HFFc6 (cell line): ENCODE data around the gene RALGPS2. TPM values are rescaled to one million over a fixed set of nuclear protein-coding genes. Genes with fewer than 3 reads are reported as not detected.
"Not testable (repeated sequence)": the region's sequence is repeated elsewhere in the genome, so short reads cannot be mapped to it uniquely, and the experiment has no call there.

ENCODE experiments used
- DNase-seq: peaks from one replicate; pipeline ENCODE4 v3.0.0-alpha.2; 2018
- H3K27ac Mint-ChIP-seq: 2 replicates; pipeline ENCODE4 v1.8.0; 2020; ENCODE audit warnings: mild to moderate bottlenecking, mixed read lengths
- H3K27me3 Mint-ChIP-seq: 2 replicates; pipeline ENCODE4 v1.8.0; 2021; ENCODE audit warnings: mild to moderate bottlenecking, moderate library complexity, mixed read lengths; ENCODE audit not compliant: insufficient read depth
- H3K36me3 Mint-ChIP-seq: 2 replicates; pipeline ENCODE4 v1.8.0; 2021; ENCODE audit warnings: low read depth, mixed read lengths
- H3K4me1 Mint-ChIP-seq: 2 replicates; pipeline ENCODE4 v1.8.0; 2020; ENCODE audit warnings: low read depth, mixed read lengths
- H3K4me3 Mint-ChIP-seq: 2 replicates; pipeline ENCODE4 v1.8.0; 2020; ENCODE audit warnings: mild to moderate bottlenecking, moderate library complexity, mixed read lengths
- H3K9me3 Mint-ChIP-seq: 2 replicates; pipeline ENCODE4 v1.8.0; 2020; ENCODE audit warnings: mild to moderate bottlenecking, mixed read lengths
- total RNA-seq, 6 experiments: library from RNA; stranded (reverse); fragmentation: NEBNext Ultra II Directional; extraction: Animal tissue kit (Norgen Biotek cat#: 25700); gene quantifications; 2 replicates in 1 of 6; 3 replicates in 5 of 6; pipeline ENCODE4 v1.2.3, GENCODE V29; 2021
- TF ChIP-seq, protein P1 (sequence below): fragments of 200-600 bp; sonication (generic); IDR thresholded peaks from 2 replicates; pipeline ENCODE4 v1.5.0; 2021; ENCODE audit warnings: antibody characterized with exemption, mild to moderate bottlenecking

RALGPS2 gene
- total RNA-seq, 6 experiments from 2014 or later: 41.5 to 59.2 (median 48.9) TPM

DNA sequence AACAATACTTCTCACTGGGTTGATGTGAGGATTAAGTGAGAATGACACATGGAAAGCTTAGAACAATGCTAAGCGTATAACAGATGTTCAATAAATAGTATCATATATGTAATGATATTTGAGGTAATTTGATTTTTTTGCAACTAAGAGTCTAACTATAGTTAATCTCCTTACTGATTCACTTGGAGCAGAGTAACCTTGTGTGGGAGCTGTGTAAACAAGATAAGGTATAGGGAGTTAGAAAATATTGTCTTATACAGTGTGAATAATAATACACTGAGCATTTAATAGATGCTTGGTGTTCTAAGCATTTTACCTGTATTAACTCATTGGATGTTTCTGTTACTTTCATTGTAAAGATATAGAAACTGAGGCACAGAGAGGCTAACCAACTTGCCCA is 15.9 kb downstream of the RALGPS2 start:
- Mint-ChIP-seq H3K4me1 (peaks cover 22% of the 10 kb centered on the region), H3K27me3 (no peaks in the 10 kb centered on the region), H3K4me3 (no peak overlapping the region), H3K9me3 (no peaks in the 10 kb centered on the region; the same call in 1 of the 2 replicates), H3K27ac (no peak overlapping the region), H3K36me3 (peaks cover 53% of the 10 kb centered on the region)
- TF ChIP-seq, protein P1, sequence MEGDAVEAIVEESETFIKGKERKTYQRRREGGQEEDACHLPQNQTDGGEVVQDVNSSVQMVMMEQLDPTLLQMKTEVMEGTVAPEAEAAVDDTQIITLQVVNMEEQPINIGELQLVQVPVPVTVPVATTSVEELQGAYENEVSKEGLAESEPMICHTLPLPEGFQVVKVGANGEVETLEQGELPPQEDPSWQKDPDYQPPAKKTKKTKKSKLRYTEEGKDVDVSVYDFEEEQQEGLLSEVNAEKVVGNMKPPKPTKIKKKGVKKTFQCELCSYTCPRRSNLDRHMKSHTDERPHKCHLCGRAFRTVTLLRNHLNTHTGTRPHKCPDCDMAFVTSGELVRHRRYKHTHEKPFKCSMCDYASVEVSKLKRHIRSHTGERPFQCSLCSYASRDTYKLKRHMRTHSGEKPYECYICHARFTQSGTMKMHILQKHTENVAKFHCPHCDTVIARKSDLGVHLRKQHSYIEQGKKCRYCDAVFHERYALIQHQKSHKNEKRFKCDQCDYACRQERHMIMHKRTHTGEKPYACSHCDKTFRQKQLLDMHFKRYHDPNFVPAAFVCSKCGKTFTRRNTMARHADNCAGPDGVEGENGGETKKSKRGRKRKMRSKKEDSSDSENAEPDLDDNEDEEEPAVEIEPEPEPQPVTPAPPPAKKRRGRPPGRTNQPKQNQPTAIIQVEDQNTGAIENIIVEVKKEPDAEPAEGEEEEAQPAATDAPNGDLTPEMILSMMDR: no peak
- no peak for DNase-seq

DNA sequence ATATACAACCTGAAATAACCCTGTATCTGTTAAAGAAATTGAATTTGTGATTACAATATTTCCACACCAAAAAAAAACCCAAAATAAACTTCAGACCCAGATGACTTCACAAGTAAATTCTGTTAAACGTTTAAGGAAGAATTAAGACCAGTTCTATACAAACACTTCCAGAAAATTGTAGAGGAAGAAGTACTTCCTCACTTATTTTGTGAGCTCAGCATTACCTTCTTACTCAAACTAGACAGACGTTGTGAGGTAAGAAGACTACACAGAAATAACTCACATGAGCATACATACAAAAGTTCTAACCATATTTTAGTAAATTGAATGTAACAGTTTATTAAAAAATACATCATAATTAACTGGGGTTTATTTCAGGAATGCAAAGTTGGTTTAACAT is 18.8 kb downstream of the RALGPS2 start:
- peaks cover 19% of the 10 kb centered on the region for H3K4me1 Mint-ChIP-seq
- DNase-seq: no peak
- peaks cover 50% of the 10 kb centered on the region for H3K36me3 Mint-ChIP-seq
- H3K27me3 Mint-ChIP-seq: no peaks in the 10 kb centered on the region
- no peak overlapping the region for H3K4me3 Mint-ChIP-seq
- TF ChIP-seq, protein P1: no peak
- H3K27ac Mint-ChIP-seq: no peak overlapping the region
- no peaks in the 10 kb centered on the region; the same call in 1 of the 2 replicates for H3K9me3 Mint-ChIP-seq

DNA sequence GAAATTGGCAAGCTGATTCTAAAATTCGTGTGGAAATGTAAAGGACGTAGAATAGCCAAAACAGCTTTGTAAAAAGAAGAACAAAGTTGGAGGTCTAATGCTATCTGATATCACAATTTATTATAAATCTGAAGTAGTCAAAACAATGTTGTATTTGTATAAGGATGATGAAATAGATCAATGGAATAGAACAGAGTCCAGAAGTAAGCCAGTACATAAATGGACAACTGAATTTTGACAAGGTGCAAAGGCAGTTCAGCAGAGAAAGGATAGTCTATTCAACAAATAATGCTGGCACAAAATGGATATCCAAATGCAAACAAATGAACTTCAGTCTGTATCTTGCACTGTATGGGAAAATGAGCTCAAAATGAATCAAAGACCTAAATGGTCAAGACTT is 20.2 kb downstream of the RALGPS2 start:
- no peak for DNase-seq
- peaks cover 50% of the 10 kb centered on the region for H3K36me3 Mint-ChIP-seq
- no peaks in the 10 kb centered on the region for H3K27me3 Mint-ChIP-seq
- no peaks in the 10 kb centered on the region; the same call in 1 of the 2 replicates for H3K9me3 Mint-ChIP-seq
- TF ChIP-seq, protein P1: no peak
- H3K4me3 Mint-ChIP-seq: no peak overlapping the region
- H3K4me1 Mint-ChIP-seq: peaks cover 4% of the 10 kb centered on the region
- H3K27ac Mint-ChIP-seq: no peak overlapping the region

DNA sequence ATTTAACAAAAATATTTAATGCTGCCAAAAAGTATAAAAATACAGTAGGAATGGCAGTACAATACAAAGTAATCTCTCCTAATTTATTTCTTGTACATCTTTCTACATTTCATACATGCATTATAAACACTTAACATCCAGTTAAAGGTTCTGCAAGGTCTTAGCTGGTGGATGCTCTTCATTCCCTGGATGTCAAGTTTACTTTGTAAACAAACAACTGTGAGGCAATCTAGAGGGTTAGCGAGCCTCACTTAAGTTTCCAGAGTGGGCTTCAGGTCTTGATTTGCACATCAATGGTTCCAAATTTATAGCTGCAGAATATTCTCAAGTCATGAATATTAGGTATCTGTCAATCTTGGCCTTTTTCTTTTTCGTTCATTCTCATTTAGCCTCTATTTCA is 21.3 kb downstream of the RALGPS2 start:
- no peak overlapping the region for H3K4me3 Mint-ChIP-seq
- H3K4me1 Mint-ChIP-seq: peaks cover 6% of the 10 kb centered on the region; the same call in 1 of the 2 replicates
- no peaks in the 10 kb centered on the region for H3K27me3 Mint-ChIP-seq
- H3K36me3 Mint-ChIP-seq: peaks cover 41% of the 10 kb centered on the region
- no peak overlapping the region for H3K27ac Mint-ChIP-seq
- DNase-seq: no peak
- H3K9me3 Mint-ChIP-seq: no peaks in the 10 kb centered on the region; the same call in 1 of the 2 replicates
- TF ChIP-seq, protein P1: no peak

DNA sequence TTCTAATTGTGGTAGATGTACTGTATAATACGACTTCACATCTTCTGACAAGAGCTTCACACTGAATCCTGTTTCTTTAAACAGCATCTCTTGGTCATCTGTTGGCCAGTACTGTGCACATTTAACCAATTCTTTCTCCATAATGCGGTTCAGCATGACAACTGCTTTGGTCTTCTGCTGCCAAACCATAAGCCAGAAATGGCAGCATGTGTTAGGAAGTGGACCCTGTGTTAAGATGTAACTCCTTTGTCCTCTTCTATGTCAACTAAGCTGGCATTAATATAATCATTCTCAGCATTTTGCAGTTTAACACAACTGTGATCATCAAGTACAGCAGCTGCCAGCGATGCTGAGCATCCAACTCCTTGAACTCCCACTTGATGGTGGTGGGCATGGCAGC is 22.3 kb downstream of the RALGPS2 start:
- H3K4me3 Mint-ChIP-seq, H3K27ac Mint-ChIP-seq, H3K27me3 Mint-ChIP-seq, DNase-seq, H3K9me3 Mint-ChIP-seq: not testable (repeated sequence)
- H3K4me1 Mint-ChIP-seq: peaks cover 12% of the 10 kb centered on the region; the same call in 1 of the 2 replicates
- peaks cover 30% of the 10 kb centered on the region for H3K36me3 Mint-ChIP-seq

DNA sequence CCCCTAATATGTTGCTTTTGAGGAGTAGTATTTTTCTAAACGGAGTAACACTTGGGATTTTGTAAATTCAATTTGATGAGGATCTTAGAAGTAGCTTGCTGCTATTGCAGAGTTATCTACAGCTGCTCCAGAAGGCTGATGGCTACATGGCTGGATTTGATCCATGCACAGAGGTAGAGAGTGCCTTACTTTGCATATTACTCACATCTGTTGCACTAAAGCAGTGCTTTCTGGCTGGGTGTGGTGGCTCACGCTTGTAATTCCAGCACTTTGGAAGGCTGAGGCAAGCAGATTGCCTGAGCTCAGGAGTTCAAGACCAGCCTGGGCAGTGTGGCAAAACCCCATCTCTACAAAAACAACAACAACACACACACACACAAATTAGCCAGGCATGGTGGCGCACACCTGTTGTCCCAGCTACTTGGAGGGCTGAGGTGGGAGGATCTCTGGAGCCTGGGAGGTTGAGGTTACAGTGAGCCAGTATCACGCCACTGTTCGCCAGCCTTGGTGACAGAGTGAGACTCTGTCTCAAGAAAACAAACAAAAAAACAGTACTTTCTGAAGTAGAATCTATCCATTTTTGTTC is 24.6 kb downstream of the RALGPS2 start:
- no peak overlapping the region for H3K4me3 Mint-ChIP-seq
- H3K27ac Mint-ChIP-seq: no peak overlapping the region
- DNase-seq: no peak

More for the DNA sequence above, 24.6 kb downstream of the RALGPS2 start:
- H3K9me3 Mint-ChIP-seq: peaks cover 16% of the 10 kb centered on the region
- TF ChIP-seq, protein P1: no peak
- H3K27me3 Mint-ChIP-seq: no peaks in the 10 kb centered on the region
- peaks cover 24% of the 10 kb centered on the region for H3K36me3 Mint-ChIP-seq
- peaks cover 22% of the 10 kb centered on the region for H3K4me1 Mint-ChIP-seq
